HL-60 (cell line): Measurements from ENCODE around the gene TAGLN.

Experiments
- CTCF ChIP-seq: IDR thresholded peaks from one replicate; pipeline ENCODE4 v1.5.1; 2011; ENCODE audit warnings: low read length, control low read depth, inconsistent platforms; ENCODE audit not compliant: insufficient read depth
- POLR2AphosphoS5 ChIP-seq: IDR thresholded peaks from 2 replicates; pipeline ENCODE4 v1.6.1; 2012; ENCODE audit warnings: low read depth

- TF ChIP-seq CTCF: no peak
- no peak for TF ChIP-seq POLR2AphosphoS5
Observed at GRCh38 chr11:117200813-117201657, 1.9 kb downstream of the TAGLN start.
